ENCODE measurements around the gene AP1M2.
"Not testable (repeated sequence)": the region's sequence is repeated elsewhere in the genome, so short reads cannot be mapped to it uniquely, and the experiment has no call there.

- TF ChIP-seq, protein P1, sequence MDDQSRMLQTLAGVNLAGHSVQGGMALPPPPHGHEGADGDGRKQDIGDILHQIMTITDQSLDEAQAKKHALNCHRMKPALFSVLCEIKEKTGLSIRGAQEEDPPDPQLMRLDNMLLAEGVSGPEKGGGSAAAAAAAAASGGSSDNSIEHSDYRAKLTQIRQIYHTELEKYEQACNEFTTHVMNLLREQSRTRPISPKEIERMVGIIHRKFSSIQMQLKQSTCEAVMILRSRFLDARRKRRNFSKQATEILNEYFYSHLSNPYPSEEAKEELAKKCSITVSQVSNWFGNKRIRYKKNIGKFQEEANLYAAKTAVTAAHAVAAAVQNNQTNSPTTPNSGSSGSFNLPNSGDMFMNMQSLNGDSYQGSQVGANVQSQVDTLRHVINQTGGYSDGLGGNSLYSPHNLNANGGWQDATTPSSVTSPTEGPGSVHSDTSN (IDR thresholded peaks at IDR 0.05): not testable (repeated sequence)
- TF ChIP-seq, protein P2, sequence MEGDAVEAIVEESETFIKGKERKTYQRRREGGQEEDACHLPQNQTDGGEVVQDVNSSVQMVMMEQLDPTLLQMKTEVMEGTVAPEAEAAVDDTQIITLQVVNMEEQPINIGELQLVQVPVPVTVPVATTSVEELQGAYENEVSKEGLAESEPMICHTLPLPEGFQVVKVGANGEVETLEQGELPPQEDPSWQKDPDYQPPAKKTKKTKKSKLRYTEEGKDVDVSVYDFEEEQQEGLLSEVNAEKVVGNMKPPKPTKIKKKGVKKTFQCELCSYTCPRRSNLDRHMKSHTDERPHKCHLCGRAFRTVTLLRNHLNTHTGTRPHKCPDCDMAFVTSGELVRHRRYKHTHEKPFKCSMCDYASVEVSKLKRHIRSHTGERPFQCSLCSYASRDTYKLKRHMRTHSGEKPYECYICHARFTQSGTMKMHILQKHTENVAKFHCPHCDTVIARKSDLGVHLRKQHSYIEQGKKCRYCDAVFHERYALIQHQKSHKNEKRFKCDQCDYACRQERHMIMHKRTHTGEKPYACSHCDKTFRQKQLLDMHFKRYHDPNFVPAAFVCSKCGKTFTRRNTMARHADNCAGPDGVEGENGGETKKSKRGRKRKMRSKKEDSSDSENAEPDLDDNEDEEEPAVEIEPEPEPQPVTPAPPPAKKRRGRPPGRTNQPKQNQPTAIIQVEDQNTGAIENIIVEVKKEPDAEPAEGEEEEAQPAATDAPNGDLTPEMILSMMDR (IDR thresholded peaks at IDR 0.05): not testable (repeated sequence)
- TF ChIP-seq RAD21 (conservative IDR thresholded peaks at IDR 0.05 in 1 of 2, IDR thresholded peaks at IDR 0.05 in 1 of 2); NPAS2 (CRISPR knock-in tag; IDR thresholded peaks at IDR 0.05; ENCODE audit: borderline replicate concordance); CEBPB (IDR thresholded peaks at IDR 0.05); KDM1A (IDR thresholded peaks at IDR 0.05; ENCODE audit: low read depth); EHMT2 (IDR thresholded peaks at IDR 0.05; ENCODE audit: low read depth); ZC3H11A (IDR thresholded peaks at IDR 0.05); POLR2A (IDR thresholded peaks at IDR 0.05; ENCODE audit: low read length); MYC (IDR thresholded peaks at IDR 0.05; ENCODE audit: borderline replicate concordance, low read length): not testable (repeated sequence)
- TF ChIP-seq, protein P3, sequence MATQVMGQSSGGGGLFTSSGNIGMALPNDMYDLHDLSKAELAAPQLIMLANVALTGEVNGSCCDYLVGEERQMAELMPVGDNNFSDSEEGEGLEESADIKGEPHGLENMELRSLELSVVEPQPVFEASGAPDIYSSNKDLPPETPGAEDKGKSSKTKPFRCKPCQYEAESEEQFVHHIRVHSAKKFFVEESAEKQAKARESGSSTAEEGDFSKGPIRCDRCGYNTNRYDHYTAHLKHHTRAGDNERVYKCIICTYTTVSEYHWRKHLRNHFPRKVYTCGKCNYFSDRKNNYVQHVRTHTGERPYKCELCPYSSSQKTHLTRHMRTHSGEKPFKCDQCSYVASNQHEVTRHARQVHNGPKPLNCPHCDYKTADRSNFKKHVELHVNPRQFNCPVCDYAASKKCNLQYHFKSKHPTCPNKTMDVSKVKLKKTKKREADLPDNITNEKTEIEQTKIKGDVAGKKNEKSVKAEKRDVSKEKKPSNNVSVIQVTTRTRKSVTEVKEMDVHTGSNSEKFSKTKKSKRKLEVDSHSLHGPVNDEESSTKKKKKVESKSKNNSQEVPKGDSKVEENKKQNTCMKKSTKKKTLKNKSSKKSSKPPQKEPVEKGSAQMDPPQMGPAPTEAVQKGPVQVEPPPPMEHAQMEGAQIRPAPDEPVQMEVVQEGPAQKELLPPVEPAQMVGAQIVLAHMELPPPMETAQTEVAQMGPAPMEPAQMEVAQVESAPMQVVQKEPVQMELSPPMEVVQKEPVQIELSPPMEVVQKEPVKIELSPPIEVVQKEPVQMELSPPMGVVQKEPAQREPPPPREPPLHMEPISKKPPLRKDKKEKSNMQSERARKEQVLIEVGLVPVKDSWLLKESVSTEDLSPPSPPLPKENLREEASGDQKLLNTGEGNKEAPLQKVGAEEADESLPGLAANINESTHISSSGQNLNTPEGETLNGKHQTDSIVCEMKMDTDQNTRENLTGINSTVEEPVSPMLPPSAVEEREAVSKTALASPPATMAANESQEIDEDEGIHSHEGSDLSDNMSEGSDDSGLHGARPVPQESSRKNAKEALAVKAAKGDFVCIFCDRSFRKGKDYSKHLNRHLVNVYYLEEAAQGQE (IDR thresholded peaks at IDR 0.05): not testable (repeated sequence)
Measured at GRCh38 chr19:10526887-10527286, 60.2 kb downstream of the AP1M2 start.
